Measurements from ENCODE around the gene AGRP. TPM values are rescaled to one million over a fixed set of nuclear protein-coding genes. Genes with fewer than 3 reads are reported as not detected.

Gene AGRP
- total RNA-seq, 1 experiment from 2014 or later: not detected

DNA sequence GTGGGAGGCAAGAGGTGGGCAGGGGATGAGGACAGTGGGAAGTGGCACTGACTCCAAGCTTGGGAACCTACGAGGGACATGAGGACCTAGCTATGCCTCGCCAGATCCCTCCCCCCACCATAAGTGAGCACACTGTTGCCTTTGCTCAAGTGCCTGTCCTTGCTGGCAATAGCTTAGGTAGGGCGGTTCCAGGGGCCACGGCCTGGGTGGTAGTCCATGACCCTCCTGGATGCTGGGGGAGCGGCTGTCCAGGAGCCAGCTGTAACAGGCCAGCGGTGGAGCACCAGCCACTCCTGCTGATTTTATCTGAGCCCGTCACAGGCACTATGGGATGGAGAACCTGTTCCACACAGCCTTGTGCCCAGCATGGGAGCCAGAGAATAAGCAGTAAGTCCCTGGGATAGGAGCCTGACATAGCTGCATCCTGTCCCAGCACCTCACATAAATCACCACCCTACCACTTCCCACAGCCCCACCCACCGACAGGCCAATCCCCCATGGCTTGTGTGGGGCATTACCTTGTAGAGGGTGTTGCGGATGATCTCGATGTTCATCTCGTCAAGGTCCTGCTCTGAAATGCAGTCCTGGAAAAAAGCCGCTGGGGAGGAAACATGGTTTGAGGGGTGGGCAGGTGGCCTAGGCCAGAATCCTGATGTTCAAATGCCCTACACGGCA is 40.6 kb downstream of the AGRP start:
- H3K4me3 Mint-ChIP-seq (ENCODE audit: low read depth, unreplicated experiment): no peak overlapping the region
- BruUV-seq (replicated peaks): no TSS peak
- H3K9me3 Mint-ChIP-seq (ENCODE audit: low read depth, unreplicated experiment): no peaks in the 10 kb centered on the region
- H3K36me3 Mint-ChIP-seq (ENCODE audit: insufficient read depth, unreplicated experiment): peaks cover 23% of the 10 kb centered on the region
- H3K4me1 Mint-ChIP-seq (ENCODE audit: low read depth, unreplicated experiment): peaks cover 23% of the 10 kb centered on the region
- CTCF ChIA-PET: interaction anchor here (1.2 to 2.2 kb wide), 5 partner anchors 9 to 23 kb away, joined by 4 to 13 read pairs (median 8); partner anchors contain the start of gene HSD11B2
- no peaks in the 10 kb centered on the region for H3K27me3 Mint-ChIP-seq (ENCODE audit: unreplicated experiment)
- DNase-seq: no peak
- TF ChIP-seq, protein P1, sequence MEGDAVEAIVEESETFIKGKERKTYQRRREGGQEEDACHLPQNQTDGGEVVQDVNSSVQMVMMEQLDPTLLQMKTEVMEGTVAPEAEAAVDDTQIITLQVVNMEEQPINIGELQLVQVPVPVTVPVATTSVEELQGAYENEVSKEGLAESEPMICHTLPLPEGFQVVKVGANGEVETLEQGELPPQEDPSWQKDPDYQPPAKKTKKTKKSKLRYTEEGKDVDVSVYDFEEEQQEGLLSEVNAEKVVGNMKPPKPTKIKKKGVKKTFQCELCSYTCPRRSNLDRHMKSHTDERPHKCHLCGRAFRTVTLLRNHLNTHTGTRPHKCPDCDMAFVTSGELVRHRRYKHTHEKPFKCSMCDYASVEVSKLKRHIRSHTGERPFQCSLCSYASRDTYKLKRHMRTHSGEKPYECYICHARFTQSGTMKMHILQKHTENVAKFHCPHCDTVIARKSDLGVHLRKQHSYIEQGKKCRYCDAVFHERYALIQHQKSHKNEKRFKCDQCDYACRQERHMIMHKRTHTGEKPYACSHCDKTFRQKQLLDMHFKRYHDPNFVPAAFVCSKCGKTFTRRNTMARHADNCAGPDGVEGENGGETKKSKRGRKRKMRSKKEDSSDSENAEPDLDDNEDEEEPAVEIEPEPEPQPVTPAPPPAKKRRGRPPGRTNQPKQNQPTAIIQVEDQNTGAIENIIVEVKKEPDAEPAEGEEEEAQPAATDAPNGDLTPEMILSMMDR (IDR thresholded peaks at IDR 0.05; ENCODE audit: unreplicated experiment): no peak
- H3K27ac Mint-ChIP-seq (ENCODE audit: unreplicated experiment): no peak overlapping the region
- intact Hi-C loops (cut with micrococcal nuclease; ENCODE audit: unreplicated experiment): no loop called here

- CTCF ChIA-PET: interaction anchor here (0.5 to 3.3 kb wide), 15 partner anchors 10 to 1476 kb away, joined by 3 to 20 read pairs (median 4); partner anchors contain the start of genes ELMO3 and HSD11B2
- peaks cover 21% of the 10 kb centered on the region for H3K4me1 Mint-ChIP-seq (ENCODE audit: low read depth, unreplicated experiment)
- no peak for DNase-seq
- no peaks in the 10 kb centered on the region for H3K9me3 Mint-ChIP-seq (ENCODE audit: low read depth, unreplicated experiment)
- intact Hi-C loops (cut with micrococcal nuclease; ENCODE audit: unreplicated experiment): no loop called here
- H3K27ac Mint-ChIP-seq (ENCODE audit: unreplicated experiment): no peak overlapping the region
- BruUV-seq (replicated peaks): no TSS peak
- H3K36me3 Mint-ChIP-seq (ENCODE audit: insufficient read depth, unreplicated experiment): peaks cover 18% of the 10 kb centered on the region
- TF ChIP-seq, protein P1 (IDR thresholded peaks at IDR 0.05; ENCODE audit: unreplicated experiment): no peak
- no peak overlapping the region for H3K4me3 Mint-ChIP-seq (ENCODE audit: low read depth, unreplicated experiment)
- no peaks in the 10 kb centered on the region for H3K27me3 Mint-ChIP-seq (ENCODE audit: unreplicated experiment)
Observed at GRCh38 chr16:67441907-67442306, 41.4 kb downstream of the AGRP start.

- intact Hi-C loops (cut with micrococcal nuclease; ENCODE audit: unreplicated experiment): no loop called here
- no peak overlapping the region for H3K27ac Mint-ChIP-seq (ENCODE audit: unreplicated experiment)
- H3K36me3 Mint-ChIP-seq (ENCODE audit: insufficient read depth, unreplicated experiment): peaks cover 12% of the 10 kb centered on the region
- H3K4me1 Mint-ChIP-seq (ENCODE audit: low read depth, unreplicated experiment): peaks cover 15% of the 10 kb centered on the region
- CTCF ChIA-PET: interaction anchor here (0.5 to 3.3 kb wide), 17 partner anchors 11 to 1477 kb away, joined by 3 to 20 read pairs (median 5); partner anchors contain the start of genes ELMO3, HSD11B2 and NAE1
- BruUV-seq (replicated peaks): no TSS peak
- H3K4me3 Mint-ChIP-seq (ENCODE audit: low read depth, unreplicated experiment): no peak overlapping the region
- TF ChIP-seq, protein P1 (IDR thresholded peaks at IDR 0.05; ENCODE audit: unreplicated experiment): no peak
- no peaks in the 10 kb centered on the region for H3K9me3 Mint-ChIP-seq (ENCODE audit: low read depth, unreplicated experiment)
- peak; percentile 79 for DNase-seq
- no peaks in the 10 kb centered on the region for H3K27me3 Mint-ChIP-seq (ENCODE audit: unreplicated experiment)
Observed at GRCh38 chr16:67441271-67441753, 42.0 kb downstream of the AGRP start.

- CTCF ChIA-PET: interaction anchor here (3.3 kb wide), 1 partner anchor 10 kb away, joined by 20 read pairs; no protein-coding TSS in a partner anchor
- H3K4me3 Mint-ChIP-seq (ENCODE audit: low read depth, unreplicated experiment): no peak overlapping the region
- intact Hi-C loops (cut with micrococcal nuclease; ENCODE audit: unreplicated experiment): no loop called here
- no peak for DNase-seq
- BruUV-seq (replicated peaks): no TSS peak
- H3K27me3 Mint-ChIP-seq (ENCODE audit: unreplicated experiment): no peaks in the 10 kb centered on the region
- TF ChIP-seq, protein P1 (IDR thresholded peaks at IDR 0.05; ENCODE audit: unreplicated experiment): no peak
- H3K27ac Mint-ChIP-seq (ENCODE audit: unreplicated experiment): no peak overlapping the region
- H3K36me3 Mint-ChIP-seq (ENCODE audit: insufficient read depth, unreplicated experiment): peaks cover 16% of the 10 kb centered on the region
- H3K4me1 Mint-ChIP-seq (ENCODE audit: low read depth, unreplicated experiment): peaks cover 12% of the 10 kb centered on the region
- no peaks in the 10 kb centered on the region for H3K9me3 Mint-ChIP-seq (ENCODE audit: low read depth, unreplicated experiment)
Observed at GRCh38 chr16:67438824-67439393, 44.4 kb downstream of the AGRP start.

All from Calu3 (cell line).